Measurements from ENCODE around the gene IMMT. TPM values are rescaled to one million over a fixed set of nuclear protein-coding genes. Genes with fewer than 3 reads are reported as not detected.
A peak's percentile ranks its signal among the peaks of the same experiment; 100 is the strongest.

IMMT gene
- total RNA-seq, 3 donors from 2014 or later = 106 to 121 (median 107) TPM

GRCh38 chr2:86105252-86105968 is 89.9 kb downstream of the IMMT start, which contains the start of gene POLR1A:
Gene POLR1A (minus strand): TSS chr2:86105886. CDS start chr2:86105776, 110 bp downstream.
- intact Hi-C loops (cut with DNase I, micrococcal nuclease) = no loop called here
- TF ChIP-seq, protein P1, sequence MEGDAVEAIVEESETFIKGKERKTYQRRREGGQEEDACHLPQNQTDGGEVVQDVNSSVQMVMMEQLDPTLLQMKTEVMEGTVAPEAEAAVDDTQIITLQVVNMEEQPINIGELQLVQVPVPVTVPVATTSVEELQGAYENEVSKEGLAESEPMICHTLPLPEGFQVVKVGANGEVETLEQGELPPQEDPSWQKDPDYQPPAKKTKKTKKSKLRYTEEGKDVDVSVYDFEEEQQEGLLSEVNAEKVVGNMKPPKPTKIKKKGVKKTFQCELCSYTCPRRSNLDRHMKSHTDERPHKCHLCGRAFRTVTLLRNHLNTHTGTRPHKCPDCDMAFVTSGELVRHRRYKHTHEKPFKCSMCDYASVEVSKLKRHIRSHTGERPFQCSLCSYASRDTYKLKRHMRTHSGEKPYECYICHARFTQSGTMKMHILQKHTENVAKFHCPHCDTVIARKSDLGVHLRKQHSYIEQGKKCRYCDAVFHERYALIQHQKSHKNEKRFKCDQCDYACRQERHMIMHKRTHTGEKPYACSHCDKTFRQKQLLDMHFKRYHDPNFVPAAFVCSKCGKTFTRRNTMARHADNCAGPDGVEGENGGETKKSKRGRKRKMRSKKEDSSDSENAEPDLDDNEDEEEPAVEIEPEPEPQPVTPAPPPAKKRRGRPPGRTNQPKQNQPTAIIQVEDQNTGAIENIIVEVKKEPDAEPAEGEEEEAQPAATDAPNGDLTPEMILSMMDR (IDR thresholded peaks at IDR 0.05) = no peak
- Histone ChIP-seq H3K9me3 (no peaks in the 10 kb centered on the region), H3K36me3 (ENCODE audit: low read depth) (no peaks in the 10 kb centered on the region), H3K4me3 (peak within 1 kb of the TSS; percentile 40), H3K4me1 (ENCODE audit: low read depth) (peaks cover 20% of the 10 kb centered on the region)
- DNase-seq = peak; percentile 86 to 91 (median 91)
- ATAC-seq = peak; percentile 93

GRCh38 chr2:86102157-86102556 is 93.1 kb downstream of the IMMT start:
- Histone ChIP-seq H3K4me3 (no peak overlapping the region), H3K36me3 (ENCODE audit: low read depth) (no peaks in the 10 kb centered on the region), H3K4me1 (ENCODE audit: low read depth) (peaks cover 15% of the 10 kb centered on the region), H3K9me3 (no peaks in the 10 kb centered on the region)
- intact Hi-C loops (cut with DNase I, micrococcal nuclease) = no loop called here
- TF ChIP-seq, protein P1 (IDR thresholded peaks at IDR 0.05) = no peak
- DNase-seq = no peak
- ATAC-seq = no peak

GRCh38 chr2:86097913-86098312 is 97.3 kb downstream of the IMMT start:
- TF ChIP-seq, protein P1 (IDR thresholded peaks at IDR 0.05) = no peak
- intact Hi-C loops (cut with DNase I, micrococcal nuclease) = no loop called here
- Histone ChIP-seq H3K9me3 (no peaks in the 10 kb centered on the region), H3K4me1 (ENCODE audit: low read depth) (no peaks in the 10 kb centered on the region), H3K36me3 (ENCODE audit: low read depth) (no peaks in the 10 kb centered on the region), H3K4me3 (no peak overlapping the region)
- no peak for ATAC-seq
- DNase-seq = no peak

DNA sequence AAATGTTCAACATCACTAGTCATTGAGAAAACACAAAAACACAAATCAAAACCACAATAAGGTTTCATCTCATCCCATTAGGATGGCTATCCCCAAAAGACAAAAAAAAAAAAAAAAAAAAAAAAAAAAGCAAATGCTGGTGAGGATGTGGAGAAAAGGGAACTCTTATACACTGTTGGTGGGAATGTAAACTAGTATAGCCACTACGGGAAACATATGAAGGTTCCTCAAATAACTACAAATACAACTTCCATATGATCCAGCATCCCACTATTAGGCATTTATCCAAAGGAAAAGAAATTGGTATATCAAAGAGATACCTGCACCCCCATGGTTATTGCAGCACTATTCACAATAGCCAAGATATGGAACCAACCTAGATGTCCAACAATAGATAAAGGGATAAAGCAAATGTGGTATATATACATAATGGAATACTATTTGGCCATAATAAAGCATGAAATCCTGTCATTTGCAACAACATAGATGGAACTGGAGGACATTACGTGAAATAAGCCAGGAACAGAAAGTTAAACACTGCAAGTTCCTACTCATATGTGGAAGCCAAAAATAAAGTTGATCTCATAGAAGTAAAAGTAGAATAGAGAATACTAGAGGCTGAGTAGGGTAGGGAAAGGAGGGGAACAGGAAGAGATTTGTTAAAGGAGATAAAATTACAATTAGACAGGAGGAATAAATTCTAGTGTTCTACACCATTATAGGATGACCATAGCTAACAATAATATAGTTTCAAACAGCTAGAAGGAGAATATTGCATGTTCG is 98.0 kb downstream of the IMMT start:
- no peaks in the 10 kb centered on the region for H3K4me1 ChIP-seq (ENCODE audit: low read depth)
- TF ChIP-seq, protein P1 (IDR thresholded peaks at IDR 0.05) = no peak
- no peaks in the 10 kb centered on the region for H3K36me3 ChIP-seq (ENCODE audit: low read depth)
- intact Hi-C loops (cut with DNase I, micrococcal nuclease) = no loop called here
- no peak overlapping the region for H3K4me3 ChIP-seq
- ATAC-seq (no peak), DNase-seq (no peak)
- H3K9me3 ChIP-seq = no peaks in the 10 kb centered on the region

DNA sequence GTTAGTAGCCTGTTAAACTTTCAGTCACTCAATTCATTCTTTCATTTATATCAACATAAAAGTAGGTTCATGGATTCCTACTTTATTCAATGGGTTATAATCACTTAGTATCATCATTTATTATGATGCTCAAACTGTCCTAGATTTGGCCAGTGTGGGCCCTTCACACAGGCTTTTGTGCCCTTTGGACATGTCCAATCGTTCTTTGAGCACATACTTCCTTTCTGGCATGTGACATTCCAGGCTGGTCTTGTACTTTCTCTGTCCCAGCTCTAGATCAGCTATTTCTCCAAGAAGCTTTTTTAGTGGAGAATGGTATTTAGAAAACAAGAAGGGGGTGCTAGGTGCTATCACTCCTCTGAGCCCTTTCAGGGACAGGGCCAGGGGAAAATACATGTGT is 101.0 kb downstream of the IMMT start:
- TF ChIP-seq, protein P1 (IDR thresholded peaks at IDR 0.05) = no peak
- intact Hi-C loops (cut with DNase I, micrococcal nuclease) = no loop called here
- DNase-seq = no peak
- Histone ChIP-seq H3K4me1 (ENCODE audit: low read depth) (no peaks in the 10 kb centered on the region), H3K4me3 (no peak overlapping the region), H3K36me3 (ENCODE audit: low read depth) (no peaks in the 10 kb centered on the region), H3K9me3 (no peaks in the 10 kb centered on the region)
- no peak for ATAC-seq

Small RNA genes within 50 kb of the gene (microRNA-seq; reads per million reads assigned to microRNA genes)
- gene MIR4779 = not detected

Other genes with a start within 250 kb of the IMMT start
- 10 to 100 TPM; 22.8 to 29.3 (median 24.3) TPM for gene POLR1A, start 89.6 kb downstream of the IMMT start, total RNA-seq
- gene PTCD3, start 89.2 kb downstream of the IMMT start, total RNA-seq = 10 to 100 TPM; 89.3 to 90.5 (median 90.4) TPM
- 10 to 100 TPM; 61.6 to 86.7 (median 75.3) TPM for gene MRPL35, start 4.0 kb upstream of the IMMT start, total RNA-seq
- 10 to 100 TPM in 1 of 3 donors, 1 to 10 TPM in 2; 3.8 to 50.3 (median 6.1) TPM for gene REEP1, start 142.2 kb upstream of the IMMT start, total RNA-seq
- gene KDM3A, start 245.9 kb upstream of the IMMT start, total RNA-seq = 10 to 100 TPM; 36.1 to 73.6 (median 53.6) TPM

All from mucosa of descending colon (tissue), 3 donors.